ENCODE data around the gene KRT6A.

DNA sequence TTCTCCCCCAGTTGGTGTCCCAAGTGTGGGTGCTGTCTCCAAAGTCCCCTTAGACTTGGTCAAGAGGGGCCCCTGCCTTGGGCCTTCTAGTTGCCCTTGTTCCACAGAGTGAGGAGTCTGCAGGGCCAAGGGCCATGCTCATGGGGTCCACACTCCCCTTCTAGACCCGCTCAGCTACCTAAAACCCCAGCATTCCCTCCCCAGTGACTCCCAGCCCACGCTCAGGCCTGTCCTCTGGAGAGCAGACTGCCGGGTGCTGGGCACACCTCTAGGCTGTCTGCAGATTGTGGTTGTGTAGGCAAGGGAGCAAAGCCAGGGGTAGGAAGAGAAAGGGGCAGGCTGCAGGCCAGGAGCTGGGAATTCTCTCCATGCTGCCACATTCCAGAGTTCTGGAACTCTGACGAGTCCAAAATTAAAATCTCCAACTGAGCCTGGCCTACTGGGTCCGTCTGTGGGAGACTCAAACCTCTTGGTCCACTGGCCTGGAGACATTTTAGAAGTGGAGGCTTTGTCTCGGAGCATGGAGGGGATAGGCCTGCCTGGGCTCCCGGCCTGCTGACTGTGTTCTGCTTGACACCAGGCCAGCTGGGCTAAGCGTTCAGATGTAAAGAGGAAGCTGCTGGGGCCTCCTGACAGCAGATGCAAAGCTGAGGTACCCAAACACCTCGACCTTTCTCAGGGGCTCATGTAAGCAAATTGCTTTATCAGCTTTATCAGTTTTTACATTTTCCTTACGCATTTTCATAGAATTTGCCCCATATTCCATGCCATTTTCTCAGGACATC is 40.8 kb upstream of the KRT6A start:
- TF ChIP-seq CTCF (optimal IDR thresholded peaks at IDR 0.05 in 1 of 3, IDR thresholded peaks at IDR 0.05 in 1 of 3, conservative IDR thresholded peaks at IDR 0.05 in 1 of 3; ENCODE audit: extremely low read depth in 1 of 3, insufficient read depth in 2 of 3, low read length in 3 of 3) (no peak), EZH2 (IDR thresholded peaks at IDR 0.05; ENCODE audit: low read length) (no peak)

Measured in keratinocyte (primary cell).